LNCaP clone FGC (cell line): ENCODE measurements around the gene GSTO1.

Source experiments
- DNase-seq: peaks from one replicate; pipeline ENCODE4 v3.0.0-alpha.2; 2011; ENCODE audit warnings: low read depth
- H3K4me3 ChIP-seq: 2 replicates; pipeline ENCODE4 v1.5.1; 2011; ENCODE audit warnings: mild to moderate bottlenecking, low read depth, low read length, control low read depth
- TF ChIP-seq, protein P1 (sequence below): IDR thresholded peaks from 2 replicates; pipeline ENCODE4 v1.5.1; 2012; ENCODE audit warnings: mild to moderate bottlenecking; ENCODE audit not compliant: control insufficient read depth, insufficient read depth; ENCODE audit errors: extremely low read depth

Gene GSTO1

DNA sequence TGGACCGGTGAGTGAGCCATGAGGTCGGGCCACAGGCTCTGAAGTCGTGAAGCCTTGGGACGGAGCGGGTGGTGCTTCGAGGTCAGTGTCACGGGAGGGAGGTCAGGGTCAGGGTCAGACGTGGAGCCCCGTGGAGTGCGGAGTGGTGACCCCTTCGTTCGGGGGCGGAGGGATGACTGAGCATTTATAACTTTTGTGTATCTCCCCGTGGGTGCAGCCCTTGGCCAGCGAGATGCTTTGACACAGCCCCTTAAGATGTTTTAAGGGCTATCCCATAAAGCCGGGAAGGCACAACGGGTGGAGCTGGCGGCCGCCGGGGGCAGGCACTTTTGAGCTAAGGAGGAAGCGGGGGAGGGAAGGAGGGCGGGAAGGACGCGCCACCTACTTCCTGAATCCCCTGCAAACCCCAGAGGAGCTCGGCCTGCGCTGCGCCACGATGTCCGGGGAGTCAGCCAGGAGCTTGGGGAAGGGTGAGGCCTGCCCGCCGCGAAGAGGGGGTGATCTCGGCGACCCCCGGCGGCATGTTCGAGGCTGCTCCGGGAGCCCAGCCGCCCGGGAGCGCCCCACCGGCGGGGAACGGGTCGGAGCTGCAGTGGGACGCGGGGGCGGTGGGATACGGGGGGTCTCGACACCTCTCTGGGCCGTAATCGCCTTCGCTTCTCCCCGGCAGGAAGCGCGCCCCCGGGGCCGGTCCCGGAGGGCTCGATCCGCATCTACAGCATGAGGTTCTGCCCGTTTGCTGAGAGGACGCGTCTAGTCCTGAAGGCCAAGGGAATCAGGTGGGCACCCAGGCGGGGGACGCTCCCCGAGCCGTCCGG, at the start of gene GSTO1:
TSS of gene GSTO1 (plus strand) at position 400 of the 818 bp plus-strand sequence. CDS start at position 437, 37 bp downstream.
- TF ChIP-seq, protein P1, sequence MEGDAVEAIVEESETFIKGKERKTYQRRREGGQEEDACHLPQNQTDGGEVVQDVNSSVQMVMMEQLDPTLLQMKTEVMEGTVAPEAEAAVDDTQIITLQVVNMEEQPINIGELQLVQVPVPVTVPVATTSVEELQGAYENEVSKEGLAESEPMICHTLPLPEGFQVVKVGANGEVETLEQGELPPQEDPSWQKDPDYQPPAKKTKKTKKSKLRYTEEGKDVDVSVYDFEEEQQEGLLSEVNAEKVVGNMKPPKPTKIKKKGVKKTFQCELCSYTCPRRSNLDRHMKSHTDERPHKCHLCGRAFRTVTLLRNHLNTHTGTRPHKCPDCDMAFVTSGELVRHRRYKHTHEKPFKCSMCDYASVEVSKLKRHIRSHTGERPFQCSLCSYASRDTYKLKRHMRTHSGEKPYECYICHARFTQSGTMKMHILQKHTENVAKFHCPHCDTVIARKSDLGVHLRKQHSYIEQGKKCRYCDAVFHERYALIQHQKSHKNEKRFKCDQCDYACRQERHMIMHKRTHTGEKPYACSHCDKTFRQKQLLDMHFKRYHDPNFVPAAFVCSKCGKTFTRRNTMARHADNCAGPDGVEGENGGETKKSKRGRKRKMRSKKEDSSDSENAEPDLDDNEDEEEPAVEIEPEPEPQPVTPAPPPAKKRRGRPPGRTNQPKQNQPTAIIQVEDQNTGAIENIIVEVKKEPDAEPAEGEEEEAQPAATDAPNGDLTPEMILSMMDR = no peak
- no peak for DNase-seq
- H3K4me3 ChIP-seq = peak within 1 kb of the TSS; percentile 78

DNA sequence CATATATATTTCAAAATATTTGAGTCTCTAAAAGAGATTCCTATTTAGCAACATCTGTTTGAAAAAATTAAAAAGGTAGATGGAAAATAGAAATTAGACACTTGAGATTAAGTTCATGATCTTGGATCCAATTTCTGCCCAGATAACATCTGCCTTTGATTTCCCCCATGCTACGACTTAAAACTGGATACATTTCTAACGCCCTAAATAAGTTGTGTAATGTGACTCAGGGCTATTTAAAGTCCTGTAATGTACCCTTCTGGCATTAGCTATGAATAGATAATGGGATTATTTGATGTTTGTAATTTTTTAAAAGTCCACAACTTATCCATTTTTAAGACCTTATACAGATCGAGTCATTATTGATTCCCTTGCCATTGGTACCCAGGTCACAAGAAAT, 46.0 kb upstream of the GSTO1 start:
- no peak overlapping the region for H3K4me3 ChIP-seq
- TF ChIP-seq, protein P1 = no peak
- no peak for DNase-seq

DNA sequence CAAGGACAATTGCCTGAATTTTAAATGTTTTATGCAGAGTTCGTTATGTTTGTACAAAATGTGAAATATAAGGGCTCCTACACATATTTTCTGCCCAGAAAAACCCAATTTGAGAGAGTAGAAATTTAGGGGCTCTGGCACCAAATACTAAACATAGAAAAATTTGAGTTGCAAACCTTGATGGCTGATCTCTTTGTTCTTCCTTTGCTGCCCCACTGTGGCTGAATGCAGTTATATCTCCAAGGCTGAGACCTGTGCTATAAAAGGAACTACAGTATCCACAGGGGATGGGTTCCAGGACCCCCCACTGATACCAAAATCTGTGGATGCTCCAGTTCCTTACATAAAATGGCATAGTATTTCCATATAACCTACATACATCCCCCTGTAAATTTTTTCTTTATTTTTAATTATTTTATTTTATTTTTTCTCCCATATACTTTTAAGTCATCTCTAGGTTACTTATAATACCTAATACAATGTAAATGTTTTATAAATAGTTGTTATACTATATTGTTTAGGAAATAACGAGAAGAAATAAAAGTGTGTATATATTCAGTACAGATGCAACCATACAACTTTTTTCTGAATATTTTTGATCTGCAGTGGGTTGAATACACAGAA, 45.0 kb upstream of the GSTO1 start:
- TF ChIP-seq, protein P1 = peak; percentile 59
- H3K4me3 ChIP-seq = no peak overlapping the region
- DNase-seq = no peak

DNA sequence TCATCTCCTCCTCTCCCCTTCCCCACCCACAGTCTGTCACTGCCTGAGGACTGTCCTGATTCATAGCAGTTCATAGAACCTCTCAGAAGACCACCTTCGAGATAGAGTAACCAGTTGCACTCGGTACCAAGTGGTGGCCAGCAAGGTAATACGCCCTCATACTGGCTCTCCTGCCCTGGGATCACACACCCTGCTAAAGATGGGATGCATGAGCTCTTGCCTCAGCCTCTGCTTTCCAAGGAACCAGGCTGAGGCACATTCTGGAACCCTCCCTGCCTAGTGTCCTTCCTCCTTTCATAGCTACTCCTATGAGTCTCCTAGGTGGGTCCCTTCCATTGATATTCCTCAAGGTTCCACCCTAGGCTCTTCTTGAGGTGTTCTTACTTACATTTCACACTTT, 38.1 kb upstream of the GSTO1 start:
- H3K4me3 ChIP-seq = no peak overlapping the region
- DNase-seq = no peak
- TF ChIP-seq, protein P1 = no peak

DNA sequence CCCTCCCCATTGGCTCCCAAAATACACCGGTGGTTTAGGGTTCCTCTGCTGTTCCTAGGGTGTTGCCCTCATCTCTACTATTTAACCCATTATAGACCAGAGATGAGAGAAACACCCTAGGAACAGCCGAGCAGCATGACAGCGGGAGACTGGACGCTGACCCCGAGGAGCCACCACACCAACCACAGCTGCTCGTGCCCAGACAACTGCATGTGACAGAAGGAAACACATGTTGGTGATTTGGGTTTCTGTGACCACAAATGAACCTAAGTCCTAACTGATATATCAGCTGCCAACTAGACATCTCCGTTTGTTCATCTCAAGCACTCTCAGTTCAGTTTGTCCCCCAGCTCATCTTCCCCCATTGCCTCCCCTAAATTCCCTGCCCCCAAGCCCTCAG, 35.9 kb upstream of the GSTO1 start:
- H3K4me3 ChIP-seq = no peak overlapping the region
- no peak for DNase-seq
- TF ChIP-seq, protein P1 = no peak

DNA sequence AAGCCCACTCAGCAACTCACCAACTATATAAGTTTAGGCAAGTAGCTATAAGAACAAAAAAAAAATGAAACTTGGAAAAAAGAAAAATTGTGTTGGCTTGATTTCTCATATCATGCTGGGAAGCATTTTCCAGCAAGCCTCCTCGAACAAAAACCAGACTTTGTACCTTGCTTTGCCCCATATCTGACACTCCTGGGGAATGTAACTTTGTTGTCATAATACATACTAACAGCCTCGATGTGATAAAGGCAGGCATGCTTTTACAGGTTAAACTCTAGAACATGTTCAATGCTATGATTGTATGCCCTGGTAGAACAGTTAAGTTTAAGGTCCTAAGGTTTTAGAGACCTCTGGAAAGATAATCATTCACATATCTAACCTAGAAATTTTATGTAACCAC, 34.2 kb upstream of the GSTO1 start:
- TF ChIP-seq, protein P1 = no peak
- DNase-seq = no peak
- no peak overlapping the region for H3K4me3 ChIP-seq
